Sciatic nerve (tissue), 2 donors: Measurements from ENCODE around the gene ABCG1. TPM values are rescaled to one million over a fixed set of nuclear protein-coding genes. Genes with fewer than 3 reads are reported as not detected.

Experiments used
- ATAC-seq: fragments of 200-7000 bp; cut with Tn5 transposase; one replicate; pipeline ENCODE4 v1.9.1; 2020; ENCODE audit warnings: mild to moderate bottlenecking, moderate library complexity
- DNase-seq: peaks from one replicate; pipeline ENCODE4 v3.0.0-alpha.2; 2020; ENCODE audit warnings: low spot score
- intact Hi-C: fragments of 100-400 bp; cut with DNase I; formaldehyde crosslinking; loops from one replicate; pipeline ENCODE4 v1.14.2; 2022
- total RNA-seq: library from RNA; stranded (reverse); fragmentation: NEBNext Ultra II Directional; extraction: Animal tissue kit (Norgen Biotek cat#: 25700); gene quantifications from one replicate; pipeline ENCODE4 v1.2.1, GENCODE V29; 2021
- donor health status: DM: no; HTN: no; CAD: no.
- donor health status: DM: no; HTN: no; CAD: no.

The ABCG1 gene
- total RNA-seq, 1 donor from 2014 or later: 44.2 TPM

- no peak for DNase-seq
- no peak for ATAC-seq
- intact Hi-C loops: no loop called here
Observed at GRCh38 chr21:42295845-42296244, 76.9 kb downstream of the ABCG1 start.

GRCh38 chr21:42296501-42296900 is 77.6 kb downstream of the ABCG1 start:
- ATAC-seq (no peak), DNase-seq (no peak)
- intact Hi-C loops: no loop called here

DNA sequence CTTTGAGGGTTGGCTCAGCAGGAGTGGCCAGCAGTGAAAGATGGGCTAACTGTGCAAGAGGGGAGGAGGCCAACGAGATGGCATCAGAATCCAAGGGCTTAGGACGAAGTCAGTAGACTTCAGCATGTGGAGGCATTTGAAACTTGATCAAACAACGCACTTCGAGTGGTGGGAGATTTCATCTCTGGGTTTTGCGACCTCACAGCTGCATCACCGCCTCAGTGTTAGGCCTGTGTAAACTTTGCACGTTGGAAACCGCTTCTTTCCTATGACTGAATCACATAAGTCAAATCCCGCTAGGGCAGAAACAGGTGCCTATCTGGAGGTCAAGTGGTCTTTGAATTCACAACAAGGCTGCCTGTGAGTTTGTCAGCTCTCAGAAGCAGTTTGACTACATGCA is 78.4 kb downstream of the ABCG1 start:
- DNase-seq: no peak
- no peak for ATAC-seq
- intact Hi-C loops: no loop called here

DNA sequence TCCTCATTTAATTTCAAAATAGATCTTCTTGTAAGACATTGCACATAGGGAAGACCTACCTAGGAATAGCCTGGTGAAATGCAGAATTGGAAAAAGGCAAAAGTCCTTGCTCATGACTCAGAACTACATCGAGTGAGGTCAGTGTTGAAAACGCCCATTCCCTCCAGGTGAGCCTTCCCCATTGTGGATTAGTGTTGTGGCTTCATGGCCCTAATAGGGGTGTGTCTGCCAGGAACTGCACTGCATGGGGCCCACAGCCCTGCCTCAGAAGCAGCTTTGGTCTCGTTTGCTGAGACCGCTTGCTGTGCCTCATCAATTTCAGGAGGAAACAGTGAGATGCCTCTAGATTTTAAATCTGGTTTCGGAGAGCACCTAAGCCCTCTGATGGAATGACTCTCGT is 79.3 kb downstream of the ABCG1 start:
- intact Hi-C loops: no loop called here
- no peak for DNase-seq
- ATAC-seq: no peak

DNA sequence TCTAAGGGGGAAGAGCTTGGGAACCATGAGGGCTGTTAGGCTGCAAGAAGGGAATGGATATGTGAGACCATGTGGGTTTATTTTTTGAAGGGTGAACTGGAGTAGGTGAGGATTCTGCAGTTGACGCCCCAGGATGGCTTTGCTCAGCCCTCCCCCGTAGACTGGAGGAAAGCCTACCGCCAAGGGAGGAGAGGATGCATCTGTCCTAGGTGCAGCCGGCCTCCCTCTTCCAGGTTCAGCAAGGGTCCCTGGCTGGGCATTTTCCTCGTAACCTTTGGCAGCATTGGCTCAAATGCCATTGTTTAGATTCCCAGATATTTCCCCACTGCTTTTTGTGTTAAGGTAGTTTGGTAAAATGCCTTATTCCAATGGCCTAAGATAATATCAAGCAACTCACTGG is 79.7 kb downstream of the ABCG1 start:
- intact Hi-C loops: no loop called here
- ATAC-seq (no peak), DNase-seq (no peak)

DNA sequence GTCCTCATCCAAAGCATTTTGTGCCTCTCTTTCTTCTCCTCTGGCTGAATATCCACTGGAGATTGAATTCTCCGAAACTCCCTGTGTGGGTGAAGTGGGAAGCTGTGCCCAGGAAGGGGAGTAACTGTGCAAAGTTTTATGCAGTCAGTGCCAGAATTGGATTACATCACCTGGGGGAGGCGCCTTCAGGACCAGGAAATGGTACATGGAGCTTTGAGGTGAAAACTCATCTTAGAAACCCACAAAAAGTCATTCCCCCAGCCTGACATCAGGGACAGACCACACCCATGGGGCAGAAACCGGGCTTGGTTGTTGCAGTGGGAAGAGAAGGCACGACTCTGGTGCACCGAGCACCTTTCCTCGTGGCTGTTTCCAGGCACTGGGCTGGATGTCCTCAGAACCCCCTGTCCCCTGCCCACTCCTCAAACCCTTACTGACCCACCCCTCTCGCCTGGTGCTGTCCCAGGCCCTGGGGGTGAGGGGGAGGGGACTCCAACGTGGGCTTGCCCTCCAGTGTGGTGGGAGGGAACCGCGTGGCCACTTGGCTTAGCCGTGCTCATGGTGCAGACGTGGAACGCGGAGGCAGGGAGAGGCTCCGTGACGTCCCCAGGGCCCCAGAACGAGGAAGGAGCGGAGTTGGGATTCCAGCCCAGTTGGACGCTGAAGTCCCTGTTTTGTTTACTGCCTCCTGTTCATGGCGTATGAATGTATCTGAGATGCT is 80.5 kb downstream of the ABCG1 start:
- DNase-seq: no peak
- ATAC-seq: peak; percentile 70
- intact Hi-C loops: no loop called here

GRCh38 chr21:42300045-42300583 is 81.2 kb downstream of the ABCG1 start:
- DNase-seq: no peak
- ATAC-seq: peak; percentile 6
- intact Hi-C loops: no loop called here

GRCh38 chr21:42300956-42301355 is 82.0 kb downstream of the ABCG1 start:
- intact Hi-C loops: no loop called here
- ATAC-seq (no peak), DNase-seq (no peak)

DNA sequence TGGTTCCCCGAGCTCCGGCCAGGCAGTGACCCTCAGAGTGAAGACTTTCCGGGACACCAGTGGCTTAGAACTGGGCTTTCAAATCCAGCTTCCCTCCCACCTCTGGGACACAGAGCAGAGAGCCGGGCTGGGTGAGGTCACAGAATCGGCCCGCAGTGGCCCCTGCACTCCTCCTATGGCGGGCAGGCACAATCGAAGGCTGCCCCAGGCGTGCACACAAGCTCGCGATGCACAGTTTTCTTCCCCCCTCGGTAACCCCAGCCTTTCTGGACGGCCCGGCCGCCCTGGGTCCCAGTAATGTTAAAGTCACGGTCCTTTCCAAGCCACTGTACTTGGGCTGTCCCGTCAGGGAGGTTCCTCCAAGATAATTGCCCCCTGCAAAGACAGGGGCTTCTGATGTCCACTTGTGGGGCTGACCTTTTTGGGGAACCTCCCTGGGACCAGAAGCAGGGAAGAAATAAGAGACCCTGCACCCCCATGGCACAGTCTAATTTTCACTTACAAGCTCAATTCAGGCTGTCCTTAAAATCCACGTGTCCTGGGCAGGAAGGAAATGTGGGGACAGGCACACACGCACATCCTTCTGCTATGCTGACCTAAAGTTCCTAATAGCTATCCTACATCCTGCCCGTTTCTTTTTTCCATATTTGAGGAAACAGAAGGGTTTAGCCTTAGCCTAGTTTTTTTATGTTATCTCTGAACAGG is 82.6 kb downstream of the ABCG1 start:
- ATAC-seq (peak; percentile 47), DNase-seq (no peak)
- intact Hi-C loops: no loop called here

DNA sequence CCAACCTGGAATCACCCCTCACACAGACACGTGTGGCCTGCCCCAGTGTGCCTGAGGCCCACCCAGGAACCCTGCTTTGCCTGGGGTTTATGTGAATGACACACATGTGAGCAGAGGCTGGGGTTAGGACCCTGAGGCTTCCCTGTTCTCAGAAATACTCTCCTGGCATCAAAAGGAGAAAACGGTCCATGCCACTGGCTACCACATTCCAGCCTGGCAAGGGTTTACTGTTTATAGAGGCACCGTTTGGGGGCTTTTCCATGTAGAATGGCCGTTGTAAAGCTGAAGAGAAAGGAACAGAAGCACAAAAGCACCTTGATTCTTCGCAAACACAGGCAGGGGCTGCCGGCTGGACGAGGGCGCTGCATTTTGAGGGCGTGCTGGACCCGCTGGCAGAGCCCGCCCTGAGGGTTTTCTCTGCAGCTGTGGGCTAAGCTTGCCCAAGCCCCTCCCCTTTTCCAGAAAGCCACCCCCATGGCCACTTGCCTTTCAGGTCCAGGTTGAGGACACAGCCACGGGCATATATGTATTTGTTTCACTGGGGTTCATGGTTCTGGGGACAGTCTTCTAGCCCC is 83.2 kb downstream of the ABCG1 start:
- DNase-seq (no peak), ATAC-seq (no peak)
- intact Hi-C loops: no loop called here

DNA sequence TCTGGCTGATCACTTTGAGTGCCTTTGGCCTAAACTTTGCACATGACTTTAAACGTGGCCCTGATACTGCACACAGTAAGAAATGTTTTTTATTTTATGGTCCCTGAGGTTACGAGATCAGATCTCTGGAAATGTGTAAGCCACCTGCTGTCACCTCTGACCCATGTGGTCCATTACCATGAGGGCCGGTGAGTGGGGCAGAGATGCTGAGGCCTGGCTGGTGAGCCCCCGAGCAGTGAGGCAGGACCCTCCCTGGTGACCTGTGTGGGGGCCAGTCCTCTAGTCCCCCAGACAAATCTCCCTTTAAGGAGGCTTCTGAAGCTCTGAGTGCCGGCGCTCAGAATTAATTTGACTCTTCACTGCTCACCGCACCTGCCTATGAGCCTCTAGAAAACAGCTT is 83.9 kb downstream of the ABCG1 start:
- ATAC-seq (no peak), DNase-seq (no peak)
- intact Hi-C loops: no loop called here

DNA sequence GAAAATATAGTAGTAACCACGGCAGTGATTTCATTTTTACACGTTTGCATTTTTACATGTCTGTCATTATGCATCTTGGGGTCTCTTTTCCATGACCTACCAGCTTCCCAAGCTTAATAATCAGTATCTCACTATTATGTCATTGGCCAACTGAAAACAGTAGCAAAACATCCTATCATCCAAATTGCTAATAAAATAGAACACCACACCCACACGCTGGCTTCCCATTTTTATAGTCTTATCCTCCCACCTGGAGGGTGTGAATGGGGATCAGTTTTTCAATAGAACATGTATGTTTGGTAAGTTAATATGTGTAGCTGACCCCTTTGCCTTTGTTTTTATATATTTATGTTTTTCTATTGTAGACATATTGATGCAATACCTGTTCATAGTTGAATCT is 84.5 kb downstream of the ABCG1 start:
- intact Hi-C loops: no loop called here
- DNase-seq (no peak), ATAC-seq (no peak)

- intact Hi-C loops: no loop called here
- ATAC-seq (no peak), DNase-seq (peak; percentile 28)
Observed at GRCh38 chr21:42304556-42305454, 85.9 kb downstream of the ABCG1 start.

DNA sequence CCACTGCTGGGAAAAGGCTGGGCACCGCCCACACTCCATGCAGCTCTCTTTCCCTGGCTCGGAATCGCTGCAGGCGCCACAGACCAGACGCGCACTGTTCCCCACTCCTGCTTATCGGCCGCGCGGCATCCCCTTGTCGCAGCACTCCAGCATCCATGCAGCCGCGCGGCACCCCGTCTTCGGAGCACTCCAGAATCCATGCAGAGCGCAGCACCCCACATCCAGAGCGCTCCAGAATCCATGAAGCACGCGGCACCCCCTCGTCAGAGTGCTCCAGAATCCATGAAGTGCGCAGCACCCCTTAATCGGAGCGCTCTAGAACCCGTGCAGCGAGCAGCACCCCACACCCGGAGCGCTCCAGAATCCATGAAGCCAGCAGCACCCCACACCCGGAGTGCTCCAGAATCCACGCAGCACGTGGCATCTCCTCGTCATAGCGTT is 86.8 kb downstream of the ABCG1 start:
- peak; percentile 52 for DNase-seq
- ATAC-seq: no peak
- intact Hi-C loops: no loop called here

DNA sequence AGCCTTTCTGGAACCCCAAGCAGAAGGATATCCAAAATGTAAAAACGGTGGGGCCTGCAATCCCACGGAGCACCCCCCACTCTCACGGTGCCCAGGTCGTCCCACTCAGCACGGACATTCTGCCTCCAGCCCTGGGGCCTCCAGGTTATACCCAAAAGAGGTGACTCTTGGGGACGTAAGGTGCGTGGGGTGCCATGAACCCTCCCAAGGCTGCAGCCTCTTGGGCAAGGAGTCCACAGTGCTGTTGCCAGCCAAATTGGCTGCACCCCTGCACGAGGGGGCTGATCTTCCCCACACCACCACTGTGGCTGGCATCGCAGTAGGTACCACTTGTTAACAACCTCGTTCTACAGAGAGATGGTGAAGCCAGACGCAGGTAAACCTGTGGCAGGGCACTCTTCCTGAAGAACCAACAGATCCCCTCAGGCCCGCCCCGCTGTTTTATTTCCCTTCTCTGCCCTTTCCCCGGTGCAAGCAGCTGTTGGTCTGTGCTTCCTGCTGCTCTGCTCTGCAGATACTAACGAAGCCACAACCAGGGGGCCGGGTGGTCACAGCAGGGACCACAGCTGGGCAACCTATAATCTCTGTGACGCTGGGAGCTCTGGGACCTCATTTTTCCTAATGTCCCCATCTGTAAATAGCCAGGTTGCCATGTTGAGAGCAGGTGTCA is 87.6 kb downstream of the ABCG1 start:
- intact Hi-C loops: no loop called here
- ATAC-seq (no peak), DNase-seq (peak; percentile 45)

DNA sequence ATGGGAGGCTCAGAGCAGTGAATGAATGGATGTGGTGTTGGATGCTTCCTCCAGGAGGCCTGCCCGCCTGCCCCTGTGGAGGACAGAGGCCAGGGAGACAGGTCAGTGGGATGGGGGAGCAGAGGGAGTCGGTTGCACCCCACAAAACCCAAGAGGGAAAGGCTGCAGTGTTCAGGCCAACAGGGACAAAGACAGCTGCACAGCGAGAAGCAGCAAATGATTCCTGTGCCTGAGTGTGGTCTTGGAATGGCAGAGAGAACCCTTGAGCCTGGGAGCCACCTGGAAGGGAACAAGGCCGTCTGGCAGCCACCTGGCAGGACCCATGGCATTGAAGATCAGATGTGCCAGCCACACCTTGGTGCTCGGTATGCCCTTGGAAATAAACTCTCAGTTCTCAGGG is 88.2 kb downstream of the ABCG1 start:
- ATAC-seq (no peak), DNase-seq (no peak)
- intact Hi-C loops: no loop called here

- intact Hi-C loops: no loop called here
- DNase-seq (no peak), ATAC-seq (no peak)
Observed at GRCh38 chr21:42308161-42308913, 89.4 kb downstream of the ABCG1 start.
